ENCODE data around the gene FHIT.

DNA sequence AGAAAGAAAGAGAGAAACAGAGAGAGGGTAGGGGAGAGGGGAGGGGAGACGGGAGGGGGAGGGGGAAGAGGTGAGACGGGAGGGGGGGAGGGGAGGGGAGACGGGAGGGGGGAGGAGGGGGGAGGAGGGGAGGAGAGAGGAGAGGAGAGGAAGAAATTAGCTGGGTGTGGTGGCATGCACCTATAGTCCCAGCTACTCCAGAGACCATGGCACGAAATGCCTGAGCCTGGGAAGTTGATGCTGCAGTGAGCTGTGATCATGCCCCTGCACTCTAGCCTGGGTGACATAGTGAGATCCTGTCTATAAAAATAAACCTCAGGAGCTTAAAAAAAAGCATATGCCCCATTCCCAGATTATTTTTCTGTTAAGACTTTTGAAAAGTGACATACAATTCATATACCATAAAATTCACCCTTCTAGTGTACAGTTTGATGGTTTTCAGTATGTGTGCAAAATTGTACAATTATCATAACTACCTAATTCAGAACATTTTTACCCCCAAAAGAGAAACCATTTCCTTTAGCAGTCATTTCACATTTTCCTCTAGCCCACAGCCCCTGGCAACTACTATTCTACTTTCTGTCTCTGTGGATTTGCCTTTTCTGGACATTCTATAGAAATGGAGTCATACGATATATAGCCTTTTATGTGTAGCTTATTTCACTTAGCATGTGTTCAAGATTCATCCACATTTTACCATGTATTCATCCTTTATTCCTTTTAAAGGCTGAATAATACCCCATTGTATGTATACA is 699.6 kb downstream of the FHIT start:
- TF ChIP-seq, protein P1, sequence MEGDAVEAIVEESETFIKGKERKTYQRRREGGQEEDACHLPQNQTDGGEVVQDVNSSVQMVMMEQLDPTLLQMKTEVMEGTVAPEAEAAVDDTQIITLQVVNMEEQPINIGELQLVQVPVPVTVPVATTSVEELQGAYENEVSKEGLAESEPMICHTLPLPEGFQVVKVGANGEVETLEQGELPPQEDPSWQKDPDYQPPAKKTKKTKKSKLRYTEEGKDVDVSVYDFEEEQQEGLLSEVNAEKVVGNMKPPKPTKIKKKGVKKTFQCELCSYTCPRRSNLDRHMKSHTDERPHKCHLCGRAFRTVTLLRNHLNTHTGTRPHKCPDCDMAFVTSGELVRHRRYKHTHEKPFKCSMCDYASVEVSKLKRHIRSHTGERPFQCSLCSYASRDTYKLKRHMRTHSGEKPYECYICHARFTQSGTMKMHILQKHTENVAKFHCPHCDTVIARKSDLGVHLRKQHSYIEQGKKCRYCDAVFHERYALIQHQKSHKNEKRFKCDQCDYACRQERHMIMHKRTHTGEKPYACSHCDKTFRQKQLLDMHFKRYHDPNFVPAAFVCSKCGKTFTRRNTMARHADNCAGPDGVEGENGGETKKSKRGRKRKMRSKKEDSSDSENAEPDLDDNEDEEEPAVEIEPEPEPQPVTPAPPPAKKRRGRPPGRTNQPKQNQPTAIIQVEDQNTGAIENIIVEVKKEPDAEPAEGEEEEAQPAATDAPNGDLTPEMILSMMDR (IDR thresholded peaks at IDR 0.05 in 4 of 5, conservative IDR thresholded peaks at IDR 0.05 in 1 of 5): no peak
- TF ChIP-seq POLR2A (IDR thresholded peaks at IDR 0.05): no peak
